GM12891 (cell line): Measurements from ENCODE around the gene EXOC4.

ENCODE experiments used
- PAX5 ChIP-seq: IDR thresholded peaks from 2 replicates; pipeline ENCODE4 v1.6.1; 2011; ENCODE audit warnings: low read length, moderate library complexity, mild to moderate bottlenecking; ENCODE audit not compliant: insufficient read depth, severe bottlenecking
- POLR2A ChIP-seq: IDR thresholded peaks from 2 replicates; pipeline ENCODE4 v1.6.1; 2011; ENCODE audit warnings: low read depth, low read length, control low read depth
- POLR2AphosphoS5 ChIP-seq: IDR thresholded peaks from 2 replicates; pipeline ENCODE4 v1.6.1; 2011; ENCODE audit warnings: low read depth, low read length, control low read depth
- POU2F2 ChIP-seq: IDR thresholded peaks from 2 replicates; pipeline ENCODE4 v1.6.1; 2011; ENCODE audit warnings: low read depth, mild to moderate bottlenecking, control low read depth, low read length, moderate library complexity
- SPI1 ChIP-seq: IDR thresholded peaks from 2 replicates; pipeline ENCODE4 v1.6.1; 2011; ENCODE audit warnings: low read depth, low read length, control low read depth
- TAF1 ChIP-seq: IDR thresholded peaks from 2 replicates; pipeline ENCODE4 v1.6.1; 2011; ENCODE audit warnings: low read depth, low read length, control low read depth

- TF ChIP-seq POLR2AphosphoS5 (no peak), TAF1 (no peak), POLR2A (no peak), SPI1 (no peak), POU2F2 (no peak), PAX5 (no peak)
These were observed 744.6 kb downstream of the EXOC4 start for GRCh38 chr7:133997463-133997862.
